H1 (cell line): ENCODE measurements around the gene PRIMPOL. TPM values are rescaled to one million over a fixed set of nuclear protein-coding genes. Genes with fewer than 3 reads are reported as not detected.

Experiments used
- CTCF ChIA-PET: fragments of 300-600 bp; sonication (Branson Sonifier 250); formaldehyde crosslinking; loops from one replicate; lab custom pipeline; 2021; ENCODE audit not compliant: partially characterized antibody; lab: Charles Lee
- POLR2A ChIA-PET: fragments of 300-600 bp; sonication (Branson Sonifier 250); formaldehyde crosslinking; loops from one replicate; lab custom pipeline; 2021; ENCODE audit warnings: inconsistent platforms; ENCODE audit not compliant: partially characterized antibody; lab: Charles Lee
- DNase-seq, 2 experiments: peaks; one replicate each; pipeline versions ENCODE4 v3.0.0 to v3.0.0-alpha.2; 2010 to 2022; ENCODE audit warnings: low spot score in 2 of 2, low read depth in 1 of 2, mixed read lengths in 1 of 2
- FAIRE-seq: peaks from 2 replicates; lab custom pipeline; 2011; peaks lifted over from hg19 to GRCh38; lab: Jason Lieb, UNC
- H2AFZ ChIP-seq: 2 replicates; pipeline ENCODE4 v1.8.1; 2012; ENCODE audit warnings: low read length, inconsistent platforms
- H2AK5ac ChIP-seq: 2 replicates; pipeline ENCODE4 v1.6.1; 2013; ENCODE audit warnings: low read depth, low read length
- H2BK120ac ChIP-seq: replicated peaks from 2 replicates; pipeline ENCODE3; 2013; ENCODE audit warnings: low read depth, low read length, inconsistent platforms
- H2BK12ac ChIP-seq: 2 replicates; pipeline ENCODE4 v1.6.1; 2013; ENCODE audit warnings: low read depth, low read length
- H2BK15ac ChIP-seq: 2 replicates; pipeline ENCODE4 v1.6.1; 2013; ENCODE audit warnings: low read length
- H2BK20ac ChIP-seq: 2 replicates; pipeline ENCODE4 v1.6.1; 2013; ENCODE audit warnings: low read length
- H2BK5ac ChIP-seq: 2 replicates; pipeline ENCODE4 v1.6.1; 2013; ENCODE audit warnings: low read depth, low read length
- H3K14ac ChIP-seq: 2 replicates; pipeline ENCODE4 v1.6.1; 2013; ENCODE audit warnings: inconsistent platforms; ENCODE audit not compliant: insufficient read length
- H3K18ac ChIP-seq: 2 replicates; pipeline ENCODE4 v1.6.1; 2013; ENCODE audit warnings: low read length; ENCODE audit errors: extremely low read depth
- H3K23ac ChIP-seq: 2 replicates; pipeline ENCODE4 v1.6.1; 2013; ENCODE audit warnings: inconsistent platforms; ENCODE audit not compliant: insufficient read length
- H3K23me2 ChIP-seq: 2 replicates; pipeline ENCODE4 v1.6.1; 2013; ENCODE audit warnings: low read depth, low read length
- H3K27ac ChIP-seq: 2 replicates; pipeline ENCODE4 v1.6.1; 2011; ENCODE audit warnings: low read depth, low read length, inconsistent platforms
- H3K27me3 ChIP-seq, 4 experiments: replicated peaks in 1 of 4; 1 replicate in 1 of 4; 2 replicates in 3 of 4; pipeline versions ENCODE4 v1.6.1 to v1.8.1; 2011 to 2013; ENCODE audit warnings: low read length in 3 of 4, mild to moderate bottlenecking in 3 of 4, inconsistent platforms in 2 of 4, mixed read lengths in 2 of 4, moderate library complexity in 1 of 4; ENCODE audit not compliant: control insufficient read depth in 3 of 4, insufficient read depth in 3 of 4; ENCODE audit errors: extremely low read depth in 1 of 4
- H3K36me3 ChIP-seq, 4 experiments: 2 replicates each; pipeline versions ENCODE4 v1.6.1 to v1.8.1; 2011 to 2013; ENCODE audit warnings: mild to moderate bottlenecking in 4 of 4, low read length in 3 of 4, moderate library complexity in 2 of 4, control low read depth in 1 of 4, inconsistent platforms in 1 of 4; ENCODE audit not compliant: insufficient read depth in 4 of 4, control insufficient read depth in 2 of 4
- H3K4ac ChIP-seq: replicated peaks from 2 replicates; pipeline ENCODE3; 2013; ENCODE audit warnings: low read length, low read depth, mixed read lengths, inconsistent platforms; ENCODE audit not compliant: insufficient read length
- H3K4me1 ChIP-seq, 4 experiments: replicated peaks in 1 of 4; 1 replicate in 1 of 4; 2 replicates in 3 of 4; pipeline versions ENCODE4 v1.6.1 to v1.8.1; 2011 to 2013; ENCODE audit warnings: low read length in 3 of 4, inconsistent platforms in 2 of 4, mixed read lengths in 1 of 4; ENCODE audit not compliant: insufficient read depth in 4 of 4, control insufficient read depth in 3 of 4
- H3K4me2 ChIP-seq, 2 experiments: 2 replicates each; pipeline versions ENCODE4 v1.6.1 to v1.8.1; 2011 to 2013; ENCODE audit warnings: low read depth in 2 of 2, low read length in 2 of 2, control low read depth in 1 of 2, inconsistent platforms in 1 of 2, mild to moderate bottlenecking in 1 of 2; ENCODE audit not compliant: insufficient read depth in 1 of 2
- H3K4me3 ChIP-seq, 4 experiments: fragments of 200-600, 300-600 bp in 1 of 4; sonication (generic), shearing (Covaris generic), sonication (Bioruptor Twin) in 1 of 4; 2 replicates each; pipeline versions ENCODE4 v1.5.1 to v1.8.1; 2011 to 2016; ENCODE audit warnings: low read length in 4 of 4, low read depth in 3 of 4, control low read depth in 2 of 4, inconsistent platforms in 2 of 4, mild to moderate bottlenecking in 2 of 4, mixed read lengths in 1 of 4, moderate library complexity in 1 of 4; ENCODE audit not compliant: insufficient read depth in 2 of 4; ENCODE audit errors: extremely low read depth in 1 of 4
- H3K56ac ChIP-seq: replicated peaks from 2 replicates; pipeline ENCODE3; 2013; ENCODE audit warnings: low read depth, mild to moderate bottlenecking, mixed read lengths, low read length, inconsistent platforms; ENCODE audit not compliant: insufficient read length
- H3K79me1 ChIP-seq: 2 replicates; pipeline ENCODE4 v1.6.1; 2013; ENCODE audit warnings: low read depth, low read length, control low read depth
- H3K79me2 ChIP-seq, 2 experiments: 2 replicates each; pipeline versions ENCODE4 v1.6.1 to v1.8.1; 2012 to 2013; ENCODE audit warnings: low read length in 2 of 2, mild to moderate bottlenecking in 2 of 2, inconsistent platforms in 1 of 2; ENCODE audit not compliant: insufficient read depth in 2 of 2, control insufficient read depth in 1 of 2
- H3K9ac ChIP-seq, 4 experiments: replicated peaks in 1 of 4; 1 replicate in 1 of 4; 2 replicates in 3 of 4; pipeline versions ENCODE4 v1.6.1 to v1.8.1; 2011 to 2013; ENCODE audit warnings: low read depth in 3 of 4, low read length in 3 of 4, control low read depth in 2 of 4, mild to moderate bottlenecking in 2 of 4, moderate library complexity in 2 of 4, inconsistent platforms in 1 of 4; ENCODE audit errors: extremely low read depth in 1 of 4
- H3K9me3 ChIP-seq, 2 experiments: 2 replicates each; pipeline versions ENCODE4 v1.6.1 to v1.8.1; 2012 to 2013; ENCODE audit warnings: mild to moderate bottlenecking in 2 of 2, moderate library complexity in 2 of 2, control low read depth in 1 of 2, inconsistent platforms in 1 of 2, low read depth in 1 of 2, low read length in 1 of 2, mixed read lengths in 1 of 2; ENCODE audit not compliant: insufficient read depth in 2 of 2
- H4K20me1 ChIP-seq, 2 experiments: replicated peaks in 1 of 2; 2 replicates each; pipeline versions ENCODE3 to v1.8.1; 2011 to 2013; ENCODE audit warnings: inconsistent platforms in 2 of 2, low read length in 2 of 2, mild to moderate bottlenecking in 1 of 2; ENCODE audit not compliant: insufficient read depth in 2 of 2, control insufficient read depth in 1 of 2
- H4K5ac ChIP-seq: 2 replicates; pipeline ENCODE4 v1.6.1; 2013; ENCODE audit warnings: low read length, low read depth, mixed read lengths, inconsistent platforms; ENCODE audit not compliant: insufficient read length
- H4K8ac ChIP-seq: 2 replicates; pipeline ENCODE4 v1.8.0; 2013; ENCODE audit warnings: mild to moderate bottlenecking, moderate library complexity, low read length, inconsistent platforms; ENCODE audit not compliant: insufficient read depth; ENCODE audit errors: extremely low read depth
- H4K91ac ChIP-seq: replicated peaks from 2 replicates; pipeline ENCODE3; 2013; ENCODE audit warnings: low read length, mixed read lengths, inconsistent platforms; ENCODE audit not compliant: insufficient read length
- EP300 ChIP-seq, 2 experiments: IDR thresholded peaks; 1 replicate in 1 of 2; 2 replicates in 1 of 2; pipeline ENCODE4 v1.6.1; 2011 to 2012; ENCODE audit warnings: low read depth in 2 of 2, low read length in 2 of 2, mild to moderate bottlenecking in 2 of 2, borderline replicate concordance in 1 of 2, inconsistent platforms in 1 of 2, moderate library complexity in 1 of 2
- POLR2A ChIP-seq, 2 experiments: IDR thresholded peaks; 1 replicate in 1 of 2; 2 replicates in 1 of 2; pipeline ENCODE4 v1.6.1; 2011; ENCODE audit warnings: low read depth in 2 of 2, low read length in 2 of 2, mild to moderate bottlenecking in 2 of 2; ENCODE audit errors: control extremely low read depth in 1 of 2
- SP2 ChIP-seq: IDR thresholded peaks from 2 replicates; pipeline ENCODE4 v1.6.1; 2012; ENCODE audit warnings: mild to moderate bottlenecking, low read length, inconsistent platforms
- ZNF274 ChIP-seq: IDR thresholded peaks from 2 replicates; pipeline ENCODE4 v1.7.0; 2012; ENCODE audit warnings: low read length, borderline replicate concordance; ENCODE audit errors: extremely low read depth
- WGBS, 2 experiments: shearing (Covaris generic) in 1 of 2; methylation state at CpG; one replicate each; pipeline versions ENCODE4 v1.1.6 to v1.1.7; 2013 to 2015; ENCODE audit warnings: low lambda C conversion rate in 2 of 2, mixed read lengths in 2 of 2, inconsistent platforms in 1 of 2, low coverage in 1 of 2, missing lambda C conversion rate in 1 of 2; ENCODE audit not compliant: insufficient replicate concordance in 2 of 2, insufficient coverage in 1 of 2, insufficient read length in 1 of 2; ENCODE audit errors: extremely low coverage in 1 of 2, missing lambda C conversion rate in 1 of 2; 5-methylcytosine and 5-hydroxymethylcytosine counted together
- polyA plus RNA-seq, 7 experiments: library from polyadenylated mRNA; depleted of rRNA in 3 of 7; stranded (reverse) in 5 of 7; unstranded in 2 of 7; fragments of >200 nt in 5 of 7; fragments of 200-250 nt in 2 of 7; gene quantifications; 1 replicate in 5 of 7; 2 replicates in 1 of 7; 4 replicates in 1 of 7; pipeline versions ENCODE4 v1.2.1 to v1.2.3, GENCODE V29; 2011 to 2013; ENCODE audit warnings: missing spikeins in 2 of 7, mixed read lengths in 2 of 7
- total RNA-seq: library from RNA; stranded (reverse); fragmentation: NEBNext Ultra II Directional; extraction: Animal tissue kit (Norgen Biotek cat#: 25700); gene quantifications from 2 replicates; pipeline ENCODE4 v1.2.1, GENCODE V29; 2021
- TF ChIP-seq, protein P1 (sequence below): IDR thresholded peaks from 2 replicates; pipeline ENCODE4 v1.6.1; 2011; ENCODE audit warnings: low read depth, mild to moderate bottlenecking, low read length; ENCODE audit not compliant: insufficient read depth

Gene PRIMPOL
- total and polyA plus RNA-seq, 2 of the 8 experiments (the other 6 are each of a cell fraction or from before 2014, with no cell fraction given), result 4.4 to 6.7 TPM

DNA sequence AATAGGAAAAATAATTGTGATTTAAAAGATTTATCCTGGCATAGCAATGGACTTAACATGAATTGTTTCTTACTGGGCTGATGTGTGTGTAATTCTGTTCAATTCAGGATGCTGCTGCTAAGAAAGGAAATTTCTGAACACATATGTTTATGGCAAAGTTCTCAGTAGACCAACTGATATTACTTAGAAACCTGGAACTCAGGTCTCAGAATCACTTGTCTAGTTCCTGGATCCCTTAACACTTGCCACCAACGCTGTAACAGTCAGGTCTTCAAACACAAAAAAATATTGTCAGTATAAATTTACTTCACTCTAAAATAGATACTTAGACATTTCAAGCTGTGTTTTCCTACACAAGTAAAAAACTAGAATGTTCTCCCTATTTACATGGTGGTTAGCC, 5.8 kb upstream of the PRIMPOL start:
- Histone ChIP-seq H4K8ac (no peak overlapping the region), H2BK20ac (no peak overlapping the region), H3K23ac (no peak overlapping the region), H3K4me2 (no peak overlapping the region), H3K27me3 (no peaks in the 10 kb centered on the region), H3K9me3 (no peaks in the 10 kb centered on the region), H3K18ac (no peak overlapping the region), H2BK12ac (no peak overlapping the region), H3K36me3 (peaks cover 0 to 5% (median 0%) of the 10 kb centered on the region in 4 experiments; a peak in 1 of 8 replicates), H2BK5ac (no peak overlapping the region), H4K91ac (no peak overlapping the region), H4K20me1 (peaks cover 0 to 13% of the 10 kb centered on the region in 2 experiments), H3K27ac (no peak overlapping the region), H4K5ac (no peak overlapping the region), H3K79me2 (peaks cover 18 to 94% of the 10 kb centered on the region in 2 experiments), H3K4ac (no peak overlapping the region), H3K14ac (no peak overlapping the region), H3K4me3 (no peak overlapping the region), H2AFZ (no peak overlapping the region), H2BK15ac (no peak overlapping the region), H3K79me1 (peaks cover 5% of the 10 kb centered on the region; the same call in 1 of the 2 replicates), H3K9ac (no peak overlapping the region), H3K4me1 (peaks cover 6 to 23% (median 12%) of the 10 kb centered on the region in 4 experiments; a peak in 6 of 7 replicates), H3K56ac (no peak overlapping the region), H3K23me2 (peaks cover 10% of the 10 kb centered on the region; the same call in 1 of the 2 replicates), H2BK120ac (no peak overlapping the region), H2AK5ac (no peak overlapping the region)
- no peak for FAIRE-seq
- DNase-seq, result no peak
- CTCF ChIA-PET, result interaction anchor here (0.6 to 1.2 kb wide), 6 partner anchors 10 to 472 kb away, joined by 3 to 5 read pairs (median 3); no protein-coding TSS in a partner anchor
- POLR2A ChIA-PET, result interaction anchor here (1.0 to 1.8 kb wide), 2 partner anchors 10 to 23 kb away, joined by 4 to 6 read pairs; no protein-coding TSS in a partner anchor
- 69% methylated on average over 1 of the region's 1 CpG; no CpG with 5 or more reads in 1 of the 2 experiments for WGBS, 2 experiments
- TF ChIP-seq ZNF274 (no peak), POLR2A (IDR thresholded peaks at IDR 0.05; ENCODE audit: control extremely low read depth in 1 of 2, low read depth in 2 of 2, low read length in 2 of 2) (no peak), SP2 (no peak), EP300 (IDR thresholded peaks at IDR 0.05; ENCODE audit: borderline replicate concordance in 1 of 2, low read depth in 2 of 2, low read length in 2 of 2) (no peak)
- TF ChIP-seq, protein P1, sequence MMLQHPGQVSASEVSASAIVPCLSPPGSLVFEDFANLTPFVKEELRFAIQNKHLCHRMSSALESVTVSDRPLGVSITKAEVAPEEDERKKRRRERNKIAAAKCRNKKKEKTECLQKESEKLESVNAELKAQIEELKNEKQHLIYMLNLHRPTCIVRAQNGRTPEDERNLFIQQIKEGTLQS, result no peak
